Ovary (tissue), 3 donors: ENCODE data around the gene PDPR.
"Not testable (repeated sequence)": the region's sequence is repeated elsewhere in the genome, so short reads cannot be mapped to it uniquely, and the experiment has no call there.

Experiments
- CTCF ChIP-seq, 3 donors: fragments of 450-650 bp in 2 of 3; fragments of 200-600 bp in 1 of 3; IDR thresholded peaks; one replicate each; pipeline versions ENCODE4 v1.5.1 to v1.8.0; 2016 to 2022; ENCODE audit warnings: antibody characterized with exemption in 3 of 3, mild to moderate bottlenecking in 1 of 3
- EP300 ChIP-seq: sonication (generic); formaldehyde crosslinking; IDR thresholded peaks from one replicate; pipeline ENCODE4 v1.6.1; 2017; ENCODE audit warnings: antibody characterized with exemption
- POLR2A ChIP-seq: fragments of 450-650 bp; IDR thresholded peaks from one replicate; pipeline ENCODE4 v1.6.1; 2017; ENCODE audit warnings: antibody characterized with exemption, mild to moderate bottlenecking, moderate library complexity
- donor health status: DM: no; HTN: no; CAD: no.

- TF ChIP-seq CTCF (IDR thresholded peaks at IDR 0.05); POLR2A; EP300: not testable (repeated sequence)
These were observed 47.4 kb upstream of the PDPR start for GRCh38 chr16:70066751-70067150.
